Activated effector memory CD4-positive, alpha-beta T cell treated with anti-CD3 and anti-CD28 coated beads, Interleukin-2, amount 50 U/mL, for 16 hours (primary cell): Measurements from ENCODE around the gene C5orf47.
"Not testable (repeated sequence)": the region's sequence is repeated elsewhere in the genome, so short reads cannot be mapped to it uniquely, and the experiment has no call there.

Experiments
- DNase-seq: peaks from one replicate; pipeline ENCODE4 v3.0.0-alpha.2; 2020

The C5orf47 gene

GRCh38 chr5:173970878-173971650 lies 17.9 kb upstream of the C5orf47 start:
- no peak for DNase-seq

GRCh38 chr5:173971681-173972345 lies 17.2 kb upstream of the C5orf47 start:
- DNase-seq: no peak

- no peak for DNase-seq
These were observed 16.4 kb upstream of the C5orf47 start for GRCh38 chr5:173972607-173972924.

GRCh38 chr5:173972925-173973615 lies 15.9 kb upstream of the C5orf47 start:
- peak; percentile 89 for DNase-seq

- DNase-seq: no peak
These were observed 15.4 kb upstream of the C5orf47 start for GRCh38 chr5:173973616-173973969.

- DNase-seq: no peak
These were observed 14.2 kb upstream of the C5orf47 start for GRCh38 chr5:173974688-173975239.

GRCh38 chr5:173981185-173981761 lies 7.7 kb upstream of the C5orf47 start:
- DNase-seq: no peak

GRCh38 chr5:173984218-173984617 lies 4.8 kb upstream of the C5orf47 start:
- DNase-seq: no peak

- no peak for DNase-seq
These were observed 587 bp downstream of the C5orf47 start for GRCh38 chr5:173989432-173990082.

- DNase-seq: no peak
These were observed 8.4 kb downstream of the C5orf47 start for GRCh38 chr5:173997331-173997730.

- DNase-seq: no peak
These were observed 9.6 kb downstream of the C5orf47 start for GRCh38 chr5:173998531-173998930.

- DNase-seq: no peak
These were observed 11.1 kb downstream of the C5orf47 start for GRCh38 chr5:174000076-174000475.

- DNase-seq: no peak
These were observed 14.8 kb downstream of the C5orf47 start for GRCh38 chr5:174003795-174004194.

GRCh38 chr5:174008922-174009321 lies 20.0 kb downstream of the C5orf47 start:
- DNase-seq: no peak

- DNase-seq: no peak
These were observed 21.4 kb downstream of the C5orf47 start for GRCh38 chr5:174010365-174010764.

- DNase-seq: no peak
These were observed 22.5 kb downstream of the C5orf47 start for GRCh38 chr5:174011441-174011840.

- DNase-seq: not testable (repeated sequence)
These were observed 31.3 kb downstream of the C5orf47 start for GRCh38 chr5:174020069-174020927.

GRCh38 chr5:174020928-174021304 lies 31.9 kb downstream of the C5orf47 start:
- DNase-seq: no peak

GRCh38 chr5:174022384-174023095 lies 33.6 kb downstream of the C5orf47 start:
- no peak for DNase-seq

GRCh38 chr5:174030286-174030685 lies 41.3 kb downstream of the C5orf47 start:
- DNase-seq: no peak
